ENCODE measurements around the gene HELZ. TPM values are rescaled to one million over a fixed set of nuclear protein-coding genes. Genes with fewer than 3 reads are reported as not detected.

The HELZ gene
- polyA plus RNA-seq (2011; rRNA removed) = 17.8 and 18.3 TPM in 2 replicates
- polyA plus RNA-seq (2012; cell fraction: cytosol; rRNA removed) = 2.5 and 3.1 TPM in 2 replicates
- 2.5 and 3.9 TPM in 2 replicates for polyA plus RNA-seq (2012; cell fraction: nucleus; rRNA removed)
- polyA plus RNA-seq (2017; fragmentation: RNase III; extraction: RNeasy Plus Mini Kit Qiagen cat#74134 plus additional on column Dnase treatment) = 5.6 to 6.7 TPM (median 5.7 TPM) in 3 replicates
- 24.8 and 32.2 TPM in 2 replicates for polyA minus RNA-seq (2011; rRNA and poly(A)+ RNA removed)

GRCh38 chr17:67245073-67245693, at the start of gene HELZ:
Gene HELZ, minus strand, starts transcription at chr17:67245196. Its CDS starts 26,392 bp downstream, at chr17:67218804.
- H3K9me3 ChIP-seq = no peaks in the 10 kb centered on the region
- peak within 1 kb of the TSS; percentile 91 for H3K27ac ChIP-seq
- TF ChIP-seq TFCP2L1 (CRISPR knock-in tag; IDR thresholded peaks at IDR 0.05) (no peak), EHF (CRISPR knock-in tag; IDR thresholded peaks at IDR 0.05) (no peak), BHLHE40 (IDR thresholded peaks at IDR 0.05; ENCODE audit: low read depth, low read length) (no peak), JUNB (IDR thresholded peaks at IDR 0.05) (no peak), JUN (IDR thresholded peaks at IDR 0.05) (peak; percentile 17 to 67; a peak in 2 of 5 replicates), BCL3 (IDR thresholded peaks at IDR 0.05) (peak; percentile 37; the same call in 1 of the 3 replicates), RNF2 (IDR thresholded peaks at IDR 0.05; ENCODE audit: borderline replicate concordance, low read depth) (peak; percentile 85; the same call in 1 of the 2 replicates), ZFP36 (IDR thresholded peaks at IDR 0.05; ENCODE audit: borderline replicate concordance, partially characterized antibody) (no peak), RCOR1 (IDR thresholded peaks at IDR 0.05; ENCODE audit: low read depth, low read length) (no peak), MAX (IDR thresholded peaks at IDR 0.05) (no peak; the same call in 1 of the 2 replicates), NFE2L2 (conservative IDR thresholded peaks at IDR 0.05; ENCODE audit: low read length) (no peak), POLR2A (IDR thresholded peaks at IDR 0.05; ENCODE audit: low read length) (peak; percentile 32), KDM5A (IDR thresholded peaks at IDR 0.05) (peak; percentile 84; the same call in 1 of the 2 replicates), EHMT2 (IDR thresholded peaks at IDR 0.05; ENCODE audit: low read depth) (no peak), HOXB5 (CRISPR knock-in tag; IDR thresholded peaks at IDR 0.05) (0 out of 2 replicates have a peak, but pooled peaks have one; percentile 24), HDAC2 (IDR thresholded peaks at IDR 0.05) (0 out of 2 replicates have a peak, but pooled peaks have one; percentile 18), POLR2AphosphoS2 (conservative IDR thresholded peaks at IDR 0.05; ENCODE audit: low read length) (no peak)
- TF ChIP-seq, protein P1, sequence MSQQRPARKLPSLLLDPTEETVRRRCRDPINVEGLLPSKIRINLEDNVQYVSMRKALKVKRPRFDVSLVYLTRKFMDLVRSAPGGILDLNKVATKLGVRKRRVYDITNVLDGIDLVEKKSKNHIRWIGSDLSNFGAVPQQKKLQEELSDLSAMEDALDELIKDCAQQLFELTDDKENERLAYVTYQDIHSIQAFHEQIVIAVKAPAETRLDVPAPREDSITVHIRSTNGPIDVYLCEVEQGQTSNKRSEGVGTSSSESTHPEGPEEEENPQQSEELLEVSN (IDR thresholded peaks at IDR 0.05; ENCODE audit: borderline replicate concordance, low read depth) = 0 out of 2 replicates have a peak, but pooled peaks have one; percentile 19
- H3K4me1 ChIP-seq = peaks cover 28% of the 10 kb centered on the region
- ATAC-seq = peak; percentile 69 to 78
- DNase-seq (ENCODE audit: low read depth in 1 of 2, low spot score in 1 of 2) = peak; percentile 88 to 89
- FAIRE-seq = no peak
- under 1% methylated on average over 40 of the region's 67 CpGs for WGBS (ENCODE audit: missing lambda C conversion rate)
- peak within 1 kb of the TSS; percentile 100 for H3K4me2 ChIP-seq
- ChIA-PET POLR2A (no interaction called here), CTCF (interaction anchor here (0.6 to 1.4 kb wide), 3 partner anchors 12 to 576 kb away, joined by 3 read pairs; no protein-coding TSS in a partner anchor)
- H3K4me3 ChIP-seq = peak within 1 kb of the TSS; percentile 84

GRCh38 chr17:67293251-67294203, 48.5 kb upstream of the HELZ start:
- POLR2A ChIA-PET = no interaction called here

More at GRCh38 chr17:67293251-67294203, 48.5 kb upstream of the HELZ start:
- peak overlapping the region in 1 of 2 experiments; percentile 51; a peak in 1 of 6 replicates for H3K27ac ChIP-seq
- no peak overlapping the region for H3K4me3 ChIP-seq
- no peaks in the 10 kb centered on the region for H3K9me3 ChIP-seq
- ATAC-seq = peak; percentile 95 to 97
- DNase-seq (ENCODE audit: low read depth in 1 of 2, low spot score in 1 of 2) = peak; percentile 74 to 79
- TF ChIP-seq POLR2A (IDR thresholded peaks at IDR 0.05; ENCODE audit: low read length) (no peak), CTCF (IDR thresholded peaks at IDR 0.05) (peak; percentile 70; the same call in 2 of the 3 replicates), PHF8 (IDR thresholded peaks at IDR 0.05; ENCODE audit: borderline replicate concordance, low read depth) (no peak), SMC3 (IDR thresholded peaks at IDR 0.05) (peak; percentile 51), HOXA7 (CRISPR knock-in tag; IDR thresholded peaks at IDR 0.05) (no peak), RARB (CRISPR knock-in tag; IDR thresholded peaks at IDR 0.05) (no peak), EHF (CRISPR knock-in tag; IDR thresholded peaks at IDR 0.05) (no peak), FOSB (CRISPR knock-in tag; IDR thresholded peaks at IDR 0.05) (no peak), RAD21 (conservative IDR thresholded peaks at IDR 0.05 in 1 of 2, IDR thresholded peaks at IDR 0.05 in 1 of 2) (peak; percentile 69 to 80), JUN (IDR thresholded peaks at IDR 0.05) (no peak)
- 0 out of 3 replicates have a peak, but pooled peaks cover 3% of the 10 kb centered on the region for H3K4me1 ChIP-seq
- WGBS (ENCODE audit: missing lambda C conversion rate) = 47% methylated on average over 32 of the region's 32 CpGs
- CTCF ChIA-PET = interaction anchor here (0.6 to 6.8 kb wide), 37 partner anchors 8 to 1909 kb away, joined by 3 to 70 read pairs (median 3); no protein-coding TSS in a partner anchor
- H3K4me2 ChIP-seq = peak overlapping the region; percentile 61
- no peak for FAIRE-seq
